Panc1 (cell line): ENCODE measurements around the gene ACSS3. TPM values are rescaled to one million over a fixed set of nuclear protein-coding genes. Genes with fewer than 3 reads are reported as not detected.

Source experiments
- ATAC-seq: fragments of 200-7000 bp; cut with Tn5 transposase; 2 replicates; pipeline ENCODE4 v1.9.1; 2020; ENCODE audit warnings: mild to moderate bottlenecking, moderate library complexity
- BruUV-seq: library from RNA; stranded (reverse); fragments of 400-500 nt; replicated peaks from 2 replicates; lab custom pipeline; 2021; lab: Mats Ljungman, UMichigan
- CTCF ChIA-PET: fragments of 300-600 bp; sonication (Branson Sonifier 250); formaldehyde crosslinking; loops from one replicate; lab custom pipeline; 2022; ENCODE audit warnings: antibody characterized with exemption; lab: Charles Lee
- POLR2A ChIA-PET: fragments of 300-600 bp; sonication (Branson Sonifier 250); formaldehyde crosslinking; loops from one replicate; lab custom pipeline; 2022; ENCODE audit warnings: antibody characterized with exemption; lab: Charles Lee
- DNase-seq: peaks from one replicate; pipeline ENCODE4 v3.0.0-alpha.2; 2010; ENCODE audit warnings: low read depth, low spot score
- H3K27ac ChIP-seq: 2 replicates; pipeline ENCODE4 v1.5.1; 2011; ENCODE audit warnings: mild to moderate bottlenecking, low read length, inconsistent platforms
- H3K27me3 ChIP-seq: fragments of 200-500 bp; sonication (Bioruptor generic); 2 replicates; pipeline ENCODE4 v1.6.0; 2014; ENCODE audit warnings: low read length, inconsistent platforms; ENCODE audit not compliant: control insufficient read depth, insufficient read depth
- H3K36me3 ChIP-seq: fragments of 200-500 bp; sonication (Bioruptor generic); 2 replicates; pipeline ENCODE4 v1.5.1; 2014; ENCODE audit warnings: inconsistent platforms, mild to moderate bottlenecking, low read length, moderate library complexity; ENCODE audit not compliant: control insufficient read depth, insufficient read depth
- H3K4me1 ChIP-seq: 2 replicates; pipeline ENCODE4 v1.5.1; 2011; ENCODE audit warnings: inconsistent platforms, mild to moderate bottlenecking, low read length, moderate library complexity; ENCODE audit not compliant: control insufficient read depth, insufficient read depth
- H3K4me3 ChIP-seq, 2 experiments: 2 replicates each; pipeline ENCODE4 v1.5.1; 2011 to 2012; ENCODE audit warnings: low read depth in 2 of 2, low read length in 2 of 2, mild to moderate bottlenecking in 2 of 2, inconsistent platforms in 1 of 2, moderate library complexity in 1 of 2
- H3K9me3 ChIP-seq: fragments of 200-500 bp; sonication (Bioruptor generic); 2 replicates; pipeline ENCODE4 v1.5.1; 2014; ENCODE audit warnings: low read depth, mild to moderate bottlenecking, inconsistent platforms, low read length, moderate library complexity; ENCODE audit not compliant: control insufficient read depth, insufficient read depth
- POLR2AphosphoS5 ChIP-seq: IDR thresholded peaks from 2 replicates; pipeline ENCODE4 v1.6.1; 2012; ENCODE audit warnings: mild to moderate bottlenecking, low read depth, low read length, moderate library complexity
- TCF7L2 ChIP-seq: IDR thresholded peaks from 2 replicates; pipeline ENCODE4 v1.6.1; 2011; ENCODE audit warnings: mild to moderate bottlenecking, low read depth, low read length, inconsistent platforms
- in situ Hi-C: cut with HindIII; loops from 2 replicates; pipeline ENCODE4 v1.10.0; 2016; ENCODE audit warnings: low sequenced_read_pairs, low pct_unique_long_range_greater_than_20kb
- intact Hi-C: fragments of 100-400 bp; cut with micrococcal nuclease; formaldehyde crosslinking; loops from one replicate; pipeline ENCODE4 v1.10.0; 2022; ENCODE audit not compliant: unreplicated experiment
- microRNA-seq: library from miRNA; unstranded; fragments of <30 nt; microRNA quantifications from one replicate; pipeline ENCODE4 v1.1.0, GENCODE V29; 2020; ENCODE audit not compliant: unreplicated experiment
- total RNA-seq: library from RNA; stranded (reverse); gene quantifications from one replicate; pipeline ENCODE4 v1.2.1, GENCODE V29; 2021; ENCODE audit not compliant: unreplicated experiment

Gene ACSS3
- total RNA-seq, 1 experiment from 2014 or later: 0.10 TPM

DNA sequence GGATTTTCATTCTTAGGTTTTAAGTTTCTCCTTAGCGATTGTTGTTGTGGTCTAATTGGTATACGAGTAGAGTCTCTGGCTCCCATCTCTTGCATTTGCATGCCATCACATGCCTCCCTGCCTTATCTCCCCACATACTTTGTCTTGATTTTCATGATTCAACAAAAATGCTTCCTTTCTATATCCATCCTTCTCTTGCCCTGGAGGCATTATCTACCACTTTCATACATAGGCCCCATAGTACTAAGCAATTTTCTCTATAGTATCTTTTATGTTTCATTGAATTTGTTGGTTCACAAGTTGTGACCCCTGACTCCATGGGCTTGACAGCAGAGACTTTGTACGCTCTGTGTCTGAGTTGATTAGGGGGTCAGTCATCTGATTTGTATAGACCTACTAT is 226.1 kb downstream of the ACSS3 start:
- ChIA-PET POLR2A (no interaction called here), CTCF (no interaction called here)
- no peak for ATAC-seq
- intact Hi-C loops (no loop called here), in situ Hi-C loops (no loop called here)
- H3K9me3 ChIP-seq: 0 out of 2 replicates have a peak, but pooled peaks cover under 1% of the 10 kb centered on the region
- TF ChIP-seq TCF7L2 (no peak), POLR2AphosphoS5 (no peak)
- no peak overlapping the region for H3K27ac ChIP-seq
- DNase-seq: no peak
- no peaks in the 10 kb centered on the region for H3K27me3 ChIP-seq
- H3K4me3 ChIP-seq: no peak overlapping the region
- H3K36me3 ChIP-seq: no peaks in the 10 kb centered on the region
- no TSS peak for BruUV-seq
- H3K4me1 ChIP-seq: no peaks in the 10 kb centered on the region

Small RNA genes lying within 50 kb of the gene (microRNA-seq; reads per million reads assigned to microRNA genes)
- gene MIR4699: not detected

Other genes with a start within 250 kb of the ACSS3 start
- not detected for gene LIN7A, start 140.1 kb upstream of the ACSS3 start, total RNA-seq